C4-2B (cell line): ENCODE measurements around the gene LRCH3.

ENCODE experiments used
- H3K27ac ChIP-seq: fragments of 450-650 bp; 2 replicates; pipeline ENCODE4 v1.5.1; 2017
- ZFX ChIP-seq: fragments of 450-650 bp; IDR thresholded peaks from 2 replicates; pipeline ENCODE4 v1.6.1; 2017
- TF ChIP-seq, protein P1 (sequence below): fragments of 450-650 bp; conservative IDR thresholded peaks from 2 replicates; pipeline ENCODE4 v1.5.1; 2017; ENCODE audit warnings: mild to moderate bottlenecking

Gene LRCH3

DNA sequence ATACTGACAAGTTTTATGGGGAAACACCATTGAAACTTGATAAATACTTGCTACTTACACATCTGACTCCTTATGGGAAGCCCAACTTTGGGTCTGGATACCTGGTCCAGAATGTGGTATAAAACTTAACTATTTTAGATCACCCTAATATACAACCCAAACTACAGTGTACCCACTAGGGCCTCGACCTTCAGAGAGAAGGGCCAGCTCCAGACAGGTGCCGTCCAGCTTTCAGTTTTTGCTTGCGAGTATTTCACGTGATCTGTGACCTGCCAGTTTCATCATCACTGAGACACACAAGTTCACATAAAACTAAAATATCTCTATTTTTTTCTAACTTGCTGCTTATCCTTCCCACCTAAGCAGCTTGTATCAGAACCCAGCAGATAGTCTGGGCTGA is 99.6 kb downstream of the LRCH3 start:
- H3K27ac ChIP-seq = no peak overlapping the region
- no peak for TF ChIP-seq ZFX
- TF ChIP-seq, protein P1, sequence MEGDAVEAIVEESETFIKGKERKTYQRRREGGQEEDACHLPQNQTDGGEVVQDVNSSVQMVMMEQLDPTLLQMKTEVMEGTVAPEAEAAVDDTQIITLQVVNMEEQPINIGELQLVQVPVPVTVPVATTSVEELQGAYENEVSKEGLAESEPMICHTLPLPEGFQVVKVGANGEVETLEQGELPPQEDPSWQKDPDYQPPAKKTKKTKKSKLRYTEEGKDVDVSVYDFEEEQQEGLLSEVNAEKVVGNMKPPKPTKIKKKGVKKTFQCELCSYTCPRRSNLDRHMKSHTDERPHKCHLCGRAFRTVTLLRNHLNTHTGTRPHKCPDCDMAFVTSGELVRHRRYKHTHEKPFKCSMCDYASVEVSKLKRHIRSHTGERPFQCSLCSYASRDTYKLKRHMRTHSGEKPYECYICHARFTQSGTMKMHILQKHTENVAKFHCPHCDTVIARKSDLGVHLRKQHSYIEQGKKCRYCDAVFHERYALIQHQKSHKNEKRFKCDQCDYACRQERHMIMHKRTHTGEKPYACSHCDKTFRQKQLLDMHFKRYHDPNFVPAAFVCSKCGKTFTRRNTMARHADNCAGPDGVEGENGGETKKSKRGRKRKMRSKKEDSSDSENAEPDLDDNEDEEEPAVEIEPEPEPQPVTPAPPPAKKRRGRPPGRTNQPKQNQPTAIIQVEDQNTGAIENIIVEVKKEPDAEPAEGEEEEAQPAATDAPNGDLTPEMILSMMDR = no peak

DNA sequence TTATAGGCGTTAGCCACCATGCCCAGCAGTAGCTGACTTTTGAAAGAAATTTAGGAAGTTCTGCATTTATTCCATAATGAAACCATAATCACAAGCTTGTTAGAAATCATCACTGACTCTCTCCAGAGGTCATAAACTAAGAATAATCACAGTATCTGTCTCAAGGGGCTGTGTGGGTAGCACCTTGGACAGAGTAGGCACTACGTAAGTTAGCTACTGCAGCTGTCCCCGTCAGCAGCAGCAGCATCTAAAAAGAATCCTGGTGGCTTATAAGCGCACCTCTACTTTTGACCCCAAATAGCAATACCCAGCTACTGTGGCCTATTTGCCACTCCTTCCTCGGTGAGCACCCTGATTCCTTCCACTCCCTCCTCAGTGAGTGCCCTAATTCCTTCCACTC is 101.1 kb downstream of the LRCH3 start:
- TF ChIP-seq ZFX = no peak
- TF ChIP-seq, protein P1 = no peak

DNA sequence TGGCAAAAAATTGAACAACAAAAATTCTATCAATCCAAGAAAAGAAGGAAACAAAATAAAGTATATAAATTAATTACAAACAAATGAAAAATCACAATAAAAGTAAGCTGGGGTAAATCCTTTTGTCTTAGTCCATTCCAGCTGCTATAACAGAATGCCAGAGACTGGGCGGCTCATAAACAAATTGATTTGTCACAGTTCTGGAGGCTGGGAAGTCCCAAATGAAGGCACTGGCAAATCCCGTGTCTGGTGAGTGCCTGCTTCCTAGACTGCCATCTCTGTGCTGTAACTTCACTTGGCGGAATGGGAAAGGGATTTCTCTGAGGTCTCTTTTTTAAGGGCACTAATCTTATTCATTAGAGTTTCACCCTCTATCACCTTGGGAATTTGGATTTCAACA is 105.4 kb downstream of the LRCH3 start:
- TF ChIP-seq, protein P1 = no peak
- no peak for TF ChIP-seq ZFX
- no peak overlapping the region for H3K27ac ChIP-seq

More for the DNA sequence above, 101.1 kb downstream of the LRCH3 start:
- H3K27ac ChIP-seq = no peak overlapping the region

DNA sequence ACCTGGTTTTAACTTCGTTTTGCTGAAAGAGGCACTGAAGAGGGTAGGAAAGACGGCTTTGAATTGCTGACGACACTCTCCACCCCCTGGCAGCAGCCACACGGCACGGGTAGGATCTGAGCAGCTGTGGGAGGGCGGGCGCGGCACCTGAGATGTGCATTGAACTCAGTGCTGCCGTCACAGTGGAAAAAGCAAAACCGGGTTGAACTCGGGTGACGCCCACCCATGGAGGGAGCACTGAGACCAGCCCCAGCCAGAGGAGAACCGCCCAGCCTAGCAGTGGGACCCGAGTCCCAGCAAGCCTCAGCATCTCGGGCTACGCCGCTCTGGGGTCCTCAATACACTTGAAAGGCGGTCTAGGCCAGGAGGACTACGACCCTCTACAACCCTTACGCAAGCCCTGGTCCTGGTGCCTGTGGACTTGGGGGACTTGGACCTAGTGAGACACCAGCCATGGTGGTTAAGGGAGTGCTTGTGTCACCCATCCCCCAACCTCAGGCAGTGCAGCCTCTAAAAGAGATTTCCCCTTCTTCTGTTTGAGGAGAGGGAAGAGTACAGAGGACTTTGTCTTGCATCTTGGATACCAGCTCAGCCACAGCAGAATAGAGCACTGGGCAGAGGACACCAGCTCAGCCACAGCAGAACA is 108.9 kb downstream of the LRCH3 start:
- TF ChIP-seq, protein P1 = no peak
- TF ChIP-seq ZFX = no peak
- H3K27ac ChIP-seq = no peak overlapping the region

GRCh38 chr3:197901626-197902025 is 110.6 kb downstream of the LRCH3 start:
- no peak for TF ChIP-seq ZFX
- TF ChIP-seq, protein P1 = no peak
- H3K27ac ChIP-seq = no peak overlapping the region

DNA sequence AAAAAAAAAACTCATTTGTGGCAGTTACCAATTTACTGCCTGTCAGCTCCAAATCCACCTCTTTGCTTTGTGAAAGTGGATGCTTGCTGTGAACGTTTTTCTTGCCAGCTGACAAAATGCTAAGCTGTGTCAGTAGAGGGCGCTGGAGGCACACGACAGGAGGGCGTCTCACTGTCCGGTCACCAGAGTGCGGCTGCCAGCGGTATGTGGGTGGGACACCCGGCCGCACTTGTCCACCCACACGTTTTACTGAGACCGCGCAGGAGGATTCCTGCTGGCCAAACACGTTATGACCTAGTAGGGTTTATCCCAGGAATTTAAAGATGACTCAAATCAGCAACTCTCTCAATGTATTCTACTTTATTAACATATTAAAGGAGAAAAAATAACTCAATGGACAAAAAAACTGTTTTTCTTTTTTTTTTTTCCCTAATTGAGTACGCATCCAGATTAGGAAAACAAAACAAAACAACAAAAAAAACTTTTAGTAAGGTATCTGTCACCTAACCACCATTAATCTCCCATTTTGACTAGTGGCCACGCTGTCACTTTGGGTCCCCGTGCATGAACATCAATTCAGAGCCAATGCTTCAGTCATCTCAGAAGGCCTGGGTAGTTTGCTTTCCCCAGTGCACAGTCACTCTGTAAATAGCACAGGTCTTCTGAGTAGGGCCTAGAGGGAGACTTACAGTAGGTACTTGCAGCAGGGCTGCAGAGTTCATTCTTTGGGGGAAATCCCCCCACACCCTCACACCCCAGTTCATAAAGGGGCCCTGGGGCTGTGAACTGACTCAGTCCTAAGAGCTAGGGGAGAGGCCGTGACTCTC is 115.2 kb downstream of the LRCH3 start:
- TF ChIP-seq, protein P1 = peak; percentile 99
- no peak for TF ChIP-seq ZFX
- no peak overlapping the region for H3K27ac ChIP-seq

DNA sequence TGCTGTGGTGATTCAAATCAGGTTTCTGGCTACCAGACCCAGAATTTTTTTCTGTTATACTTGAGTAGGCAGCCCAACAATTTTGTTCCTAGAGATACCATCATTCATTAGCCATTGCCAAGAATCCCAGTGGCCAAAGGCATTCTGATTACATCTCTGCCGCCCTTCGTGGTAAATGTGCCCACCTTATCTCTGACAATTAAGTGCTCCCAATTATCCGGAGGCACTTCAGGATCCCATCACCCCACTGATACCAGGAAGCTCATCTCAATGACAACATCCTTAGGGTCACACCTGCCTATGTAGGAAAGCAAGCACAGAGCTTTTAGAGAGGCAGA is 115.8 kb downstream of the LRCH3 start:
- TF ChIP-seq, protein P1 = no peak
- no peak for TF ChIP-seq ZFX
- H3K27ac ChIP-seq = no peak overlapping the region
